Endodermal cell (in vitro differentiated cells): ENCODE measurements around the gene TCP10L. TPM values are rescaled to one million over a fixed set of nuclear protein-coding genes. Genes with fewer than 3 reads are reported as not detected.
A peak's percentile ranks its signal among the peaks of the same experiment; 100 is the strongest.

Source experiments
- DNase-seq: peaks from one replicate; pipeline ENCODE4 v3.0.0-alpha.2; 2017
- H3K27ac ChIP-seq: 2 replicates; pipeline ENCODE4 v1.5.1; 2013; ENCODE audit warnings: mild to moderate bottlenecking, low read depth, low read length, moderate library complexity
- H3K27me3 ChIP-seq: 2 replicates; pipeline ENCODE4 v1.6.1; 2013; ENCODE audit warnings: mild to moderate bottlenecking, low read length, moderate library complexity; ENCODE audit not compliant: insufficient read depth, control insufficient read depth, poor library complexity, severe bottlenecking
- H3K36me3 ChIP-seq: 2 replicates; pipeline ENCODE4 v1.7.0; 2013; ENCODE audit warnings: mild to moderate bottlenecking, low read length, moderate library complexity; ENCODE audit not compliant: control insufficient read depth, insufficient read depth
- H3K4me1 ChIP-seq: one replicate; pipeline ENCODE4 v1.7.0; 2013; ENCODE audit warnings: low read length; ENCODE audit not compliant: control insufficient read depth, insufficient read depth
- H3K4me3 ChIP-seq: 2 replicates; pipeline ENCODE4 v1.5.1; 2013; ENCODE audit warnings: mild to moderate bottlenecking, low read length, moderate library complexity
- H3K9ac ChIP-seq: 2 replicates; pipeline ENCODE4 v1.6.1; 2013; ENCODE audit warnings: mild to moderate bottlenecking, low read length, moderate library complexity; ENCODE audit not compliant: poor library complexity, severe bottlenecking; ENCODE audit errors: extremely low read depth
- H3K9me3 ChIP-seq: 2 replicates; pipeline ENCODE4 v1.6.1; 2013; ENCODE audit warnings: mild to moderate bottlenecking, low read length, moderate library complexity; ENCODE audit not compliant: control insufficient read depth
- H3K27ac Mint-ChIP-seq: 2 replicates; pipeline ENCODE4 v1.8.0; 2020; ENCODE audit warnings: mixed read lengths
- H3K27me3 Mint-ChIP-seq: 2 replicates; pipeline ENCODE4 v1.8.0; 2021; ENCODE audit warnings: mild to moderate bottlenecking, mixed read lengths; ENCODE audit not compliant: insufficient read depth
- H3K36me3 Mint-ChIP-seq: 2 replicates; pipeline ENCODE4 v1.8.0; 2020; ENCODE audit warnings: low read depth, mixed read lengths
- H3K4me1 Mint-ChIP-seq: 2 replicates; pipeline ENCODE4 v1.8.0; 2020; ENCODE audit warnings: mixed read lengths
- H3K4me3 Mint-ChIP-seq: 2 replicates; pipeline ENCODE4 v1.8.0; 2020; ENCODE audit warnings: mild to moderate bottlenecking, moderate library complexity, mixed read lengths
- H3K9me3 Mint-ChIP-seq: 2 replicates; pipeline ENCODE4 v1.8.0; 2020; ENCODE audit warnings: mild to moderate bottlenecking, mixed read lengths
- CTCF ChIP-seq: fragments of 200-600 bp; sonication (generic); conservative IDR thresholded peaks from 2 replicates; pipeline ENCODE4 v1.5.0; 2021; ENCODE audit warnings: antibody characterized with exemption, mild to moderate bottlenecking
- WGBS, 2 experiments: methylation state at CpG; one replicate each; pipeline versions ENCODE4 v1.1.5 to v1.1.7; 2013; ENCODE audit warnings: missing lambda C conversion rate in 2 of 2, mixed read lengths in 1 of 2; ENCODE audit not compliant: insufficient coverage in 1 of 2, insufficient read length in 1 of 2; 5-methylcytosine and 5-hydroxymethylcytosine counted together
- total RNA-seq, 2 donors: library from RNA; stranded (reverse); fragmentation: NEBNext Ultra II Directional in 1 of 2; extraction: Animal tissue kit (Norgen Biotek cat#: 25700) in 1 of 2; gene quantifications; 2 replicates in 1 of 2; 3 replicates in 1 of 2; pipeline ENCODE4 v1.2.1, GENCODE V29; 2021

Gene TCP10L
- total RNA-seq, 2 donors from 2014 or later, result 0.95 to 1.4 TPM

GRCh38 chr21:32529679-32530078 is 55.6 kb downstream of the TCP10L start:
- no peaks in the 10 kb centered on the region for H3K4me1 Mint-ChIP-seq
- no peaks in the 10 kb centered on the region for H3K4me1 ChIP-seq
- DNase-seq, result peak; percentile 28
- H3K9ac ChIP-seq, result no peak overlapping the region
- no peak overlapping the region for H3K4me3 Mint-ChIP-seq
- no peak for TF ChIP-seq CTCF
- H3K27me3 Mint-ChIP-seq, result no peaks in the 10 kb centered on the region
- H3K9me3 ChIP-seq, result no peaks in the 10 kb centered on the region
- H3K36me3 ChIP-seq, result no peaks in the 10 kb centered on the region
- H3K4me3 ChIP-seq, result no peak overlapping the region
- H3K27ac ChIP-seq, result no peak overlapping the region
- WGBS, 2 experiments, result 76% methylated on average over 2 to 4 of the region's 4 CpGs
- H3K27ac Mint-ChIP-seq, result no peak overlapping the region
- peaks cover 8% of the 10 kb centered on the region for H3K9me3 Mint-ChIP-seq
- H3K27me3 ChIP-seq, result no peaks in the 10 kb centered on the region
- no peaks in the 10 kb centered on the region for H3K36me3 Mint-ChIP-seq

- peaks cover 15% of the 10 kb centered on the region for H3K4me1 Mint-ChIP-seq
- WGBS, 2 experiments, result 66 to 86% methylated on average over 3 to 7 of the region's 7 CpGs
- H3K9me3 Mint-ChIP-seq, result peaks cover under 1% of the 10 kb centered on the region
- Histone ChIP-seq H3K9me3 (no peaks in the 10 kb centered on the region), H3K4me3 (no peak overlapping the region), H3K36me3 (no peaks in the 10 kb centered on the region), H3K27me3 (no peaks in the 10 kb centered on the region), H3K4me1 (peaks cover 4% of the 10 kb centered on the region), H3K9ac (no peak overlapping the region), H3K27ac (no peak overlapping the region)
- peak overlapping the region; percentile 26 for H3K27ac Mint-ChIP-seq
- peak; percentile 26 for TF ChIP-seq CTCF
- H3K36me3 Mint-ChIP-seq, result no peaks in the 10 kb centered on the region
- DNase-seq, result peak; percentile 72
- no peaks in the 10 kb centered on the region for H3K27me3 Mint-ChIP-seq
- no peak overlapping the region for H3K4me3 Mint-ChIP-seq
These were observed 60.0 kb downstream of the TCP10L start for GRCh38 chr21:32525282-32525681.

GRCh38 chr21:32523988-32524719 is 61.2 kb downstream of the TCP10L start:
- Mint-ChIP-seq H3K4me3 (no peak overlapping the region), H3K27ac (peak overlapping the region; percentile 74)
- WGBS, 2 experiments, result 73 to 86% methylated on average over 4 to 8 of the region's 8 CpGs

More at GRCh38 chr21:32523988-32524719, 61.2 kb downstream of the TCP10L start:
- Histone ChIP-seq H3K27ac (no peak overlapping the region), H3K9me3 (no peaks in the 10 kb centered on the region), H3K4me3 (no peak overlapping the region), H3K4me1 (peaks cover 4% of the 10 kb centered on the region), H3K9ac (no peak overlapping the region), H3K27me3 (no peaks in the 10 kb centered on the region), H3K36me3 (no peaks in the 10 kb centered on the region)
- H3K9me3 Mint-ChIP-seq, result no peaks in the 10 kb centered on the region
- H3K36me3 Mint-ChIP-seq, result no peaks in the 10 kb centered on the region
- peaks cover 15% of the 10 kb centered on the region for H3K4me1 Mint-ChIP-seq
- no peak for TF ChIP-seq CTCF
- peak; percentile 68 for DNase-seq
- H3K27me3 Mint-ChIP-seq, result no peaks in the 10 kb centered on the region

Other genes with a start within 250 kb of the TCP10L start
- 10 to 100 TPM in 1 of 2 donors, 1 to 10 TPM in 1; 9.4 to 14.0 TPM for gene URB1, start 192.5 kb downstream of the TCP10L start, total RNA-seq
- gene EVA1C, start 172.8 kb downstream of the TCP10L start, total RNA-seq, result under 1 TPM in 1 of 2 donors, not detected in 1; 0.68 TPM
- gene CFAP298, start 26.9 kb upstream of the TCP10L start, total RNA-seq, result 10 to 100 TPM; 57.3 to 62.2 TPM
- gene SYNJ1, start 142.5 kb upstream of the TCP10L start, total RNA-seq, result 10 to 100 TPM in 1 of 2 donors, 1 to 10 TPM in 1; 6.0 to 12.2 TPM
- gene PAXBP1, start 186.2 kb upstream of the TCP10L start, total RNA-seq, result 10 to 100 TPM; 78.3 to 93.9 TPM